DND-41 (cell line): ENCODE measurements around the gene FAT3.

Source experiments
- ATAC-seq: fragments of 200-7000 bp; cut with Tn5 transposase; 3 replicates; pipeline ENCODE4 v1.9.1; 2021; ENCODE audit warnings: low read depth; ENCODE audit not compliant: insufficient read depth
- DNase-seq: peaks from one replicate; pipeline ENCODE4 v3.0.0-alpha.2; 2020
- H2AFZ ChIP-seq: 2 replicates; pipeline ENCODE4 v1.6.0; 2012; ENCODE audit warnings: low read depth, low read length
- H3K27ac ChIP-seq: 2 replicates; pipeline ENCODE4 v1.5.1; 2012; ENCODE audit warnings: low read length, inconsistent platforms
- H3K27me3 ChIP-seq: fragments of 200-600 bp; sonication (generic); 2 replicates; pipeline ENCODE4 v1.6.0; 2012; ENCODE audit warnings: low read length, mild to moderate bottlenecking, inconsistent platforms; ENCODE audit not compliant: insufficient read depth, poor library complexity
- H3K36me3 ChIP-seq: 2 replicates; pipeline ENCODE4 v1.5.1; 2012; ENCODE audit warnings: low read length, inconsistent platforms; ENCODE audit not compliant: insufficient read depth
- H3K4me1 ChIP-seq: 2 replicates; pipeline ENCODE4 v1.5.1; 2012; ENCODE audit warnings: mild to moderate bottlenecking, low read length; ENCODE audit not compliant: insufficient read depth
- H3K4me2 ChIP-seq: 2 replicates; pipeline ENCODE4 v1.6.0; 2012; ENCODE audit warnings: mild to moderate bottlenecking, moderate library complexity, low read length, inconsistent platforms; ENCODE audit not compliant: insufficient read depth
- H3K4me3 ChIP-seq, 2 experiments: fragments of 200-600 bp in 1 of 2; shearing (Covaris generic) in 1 of 2; 2 replicates each; pipeline ENCODE4 v1.5.1; 2012 to 2016; ENCODE audit warnings: inconsistent platforms in 2 of 2, low read length in 2 of 2, mild to moderate bottlenecking in 2 of 2, low read depth in 1 of 2, moderate library complexity in 1 of 2
- H3K79me2 ChIP-seq: 2 replicates; pipeline ENCODE4 v1.6.0; 2012; ENCODE audit warnings: low read length, inconsistent platforms; ENCODE audit not compliant: insufficient read depth
- H3K9ac ChIP-seq: 2 replicates; pipeline ENCODE4 v1.6.0; 2012; ENCODE audit warnings: low read depth, mild to moderate bottlenecking, inconsistent platforms, low read length, moderate library complexity
- H3K9me3 ChIP-seq: 2 replicates; pipeline ENCODE4 v1.5.1; 2012; ENCODE audit warnings: low read length, moderate library complexity, mild to moderate bottlenecking, inconsistent platforms; ENCODE audit not compliant: insufficient read depth, severe bottlenecking
- H4K20me1 ChIP-seq: 2 replicates; pipeline ENCODE4 v1.6.0; 2012; ENCODE audit warnings: low read length; ENCODE audit not compliant: insufficient read depth
- EZH2 ChIP-seq: IDR thresholded peaks from 3 replicates; pipeline ENCODE4 v1.6.1; 2012; ENCODE audit warnings: borderline replicate concordance, low read depth, mild to moderate bottlenecking, moderate library complexity, low read length, inconsistent platforms; ENCODE audit not compliant: severe bottlenecking
- TF ChIP-seq, protein P1 (sequence below): IDR thresholded peaks from 2 replicates; pipeline ENCODE4 v1.5.1; 2012; ENCODE audit warnings: borderline replicate concordance, low read length, moderate library complexity, mild to moderate bottlenecking; ENCODE audit not compliant: poor library complexity, severe bottlenecking; ENCODE audit errors: extremely low read depth

Gene FAT3

DNA sequence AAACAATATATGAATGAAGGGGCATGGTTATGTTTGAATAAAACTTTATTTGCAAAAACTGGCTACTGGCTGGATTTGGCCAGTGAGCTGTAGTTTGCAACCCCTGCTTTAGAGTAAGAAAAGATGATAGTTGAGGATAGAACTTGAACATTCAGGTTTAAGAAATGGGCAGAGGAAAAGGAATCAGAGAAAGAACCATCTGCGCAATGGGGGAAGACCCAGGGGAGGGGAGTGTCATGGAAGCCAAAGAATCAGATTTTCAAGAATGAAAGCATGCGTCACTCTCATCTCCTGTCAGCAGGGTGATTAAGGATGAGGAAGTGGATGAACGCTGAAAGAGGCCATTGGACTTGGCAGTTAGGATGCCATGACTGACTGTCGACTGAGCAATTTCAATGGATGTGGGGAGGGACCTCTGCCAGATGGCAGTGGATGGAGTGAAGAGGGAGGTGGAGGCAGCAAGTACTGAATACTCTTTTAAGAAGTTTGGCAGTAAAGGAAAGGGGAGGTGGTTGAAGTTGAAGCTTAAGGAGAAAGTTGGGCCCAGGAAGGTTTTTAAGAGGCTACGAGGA, 21.2 kb downstream of the FAT3 start:
- ATAC-seq (no peak), DNase-seq (no peak)
- TF ChIP-seq EZH2, result no peak
- TF ChIP-seq, protein P1, sequence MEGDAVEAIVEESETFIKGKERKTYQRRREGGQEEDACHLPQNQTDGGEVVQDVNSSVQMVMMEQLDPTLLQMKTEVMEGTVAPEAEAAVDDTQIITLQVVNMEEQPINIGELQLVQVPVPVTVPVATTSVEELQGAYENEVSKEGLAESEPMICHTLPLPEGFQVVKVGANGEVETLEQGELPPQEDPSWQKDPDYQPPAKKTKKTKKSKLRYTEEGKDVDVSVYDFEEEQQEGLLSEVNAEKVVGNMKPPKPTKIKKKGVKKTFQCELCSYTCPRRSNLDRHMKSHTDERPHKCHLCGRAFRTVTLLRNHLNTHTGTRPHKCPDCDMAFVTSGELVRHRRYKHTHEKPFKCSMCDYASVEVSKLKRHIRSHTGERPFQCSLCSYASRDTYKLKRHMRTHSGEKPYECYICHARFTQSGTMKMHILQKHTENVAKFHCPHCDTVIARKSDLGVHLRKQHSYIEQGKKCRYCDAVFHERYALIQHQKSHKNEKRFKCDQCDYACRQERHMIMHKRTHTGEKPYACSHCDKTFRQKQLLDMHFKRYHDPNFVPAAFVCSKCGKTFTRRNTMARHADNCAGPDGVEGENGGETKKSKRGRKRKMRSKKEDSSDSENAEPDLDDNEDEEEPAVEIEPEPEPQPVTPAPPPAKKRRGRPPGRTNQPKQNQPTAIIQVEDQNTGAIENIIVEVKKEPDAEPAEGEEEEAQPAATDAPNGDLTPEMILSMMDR, result no peak
- Histone ChIP-seq H4K20me1 (no peaks in the 10 kb centered on the region), H3K9ac (no peak overlapping the region), H3K9me3 (no peaks in the 10 kb centered on the region), H3K4me2 (no peak overlapping the region), H3K4me3 (no peak overlapping the region), H2AFZ (no peak overlapping the region), H3K27me3 (no peaks in the 10 kb centered on the region), H3K79me2 (no peaks in the 10 kb centered on the region), H3K27ac (no peak overlapping the region), H3K4me1 (no peaks in the 10 kb centered on the region), H3K36me3 (no peaks in the 10 kb centered on the region)

DNA sequence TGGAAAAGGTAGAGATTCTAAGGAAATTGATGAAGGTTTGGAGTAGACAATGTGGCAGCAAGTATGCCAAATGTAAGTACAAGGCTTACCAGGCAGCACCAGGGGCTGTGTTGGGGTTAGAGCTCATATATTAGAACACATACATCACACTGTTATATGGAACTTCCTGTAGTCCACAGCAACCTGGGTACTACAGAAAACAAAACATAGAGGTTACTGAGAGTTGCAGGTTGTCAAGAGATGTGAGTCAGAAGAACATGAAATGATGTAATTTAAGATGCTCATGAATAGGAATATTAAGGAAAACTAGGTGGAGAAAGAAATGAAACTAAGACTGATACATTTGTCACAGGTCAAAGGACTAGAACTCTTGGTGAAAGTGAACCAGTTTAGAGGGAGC, 22.0 kb downstream of the FAT3 start:
- H3K27me3 ChIP-seq, result no peaks in the 10 kb centered on the region
- no peak for ATAC-seq
- no peak overlapping the region for H3K9ac ChIP-seq
- no peaks in the 10 kb centered on the region for H3K79me2 ChIP-seq
- H3K9me3 ChIP-seq, result no peaks in the 10 kb centered on the region
- no peak overlapping the region for H3K4me2 ChIP-seq
- H3K27ac ChIP-seq, result no peak overlapping the region
- H4K20me1 ChIP-seq, result no peaks in the 10 kb centered on the region
- DNase-seq, result no peak
- H2AFZ ChIP-seq, result no peak overlapping the region
- TF ChIP-seq EZH2, result no peak
- TF ChIP-seq, protein P1, result no peak
- no peaks in the 10 kb centered on the region for H3K4me1 ChIP-seq
- no peak overlapping the region for H3K4me3 ChIP-seq
- no peaks in the 10 kb centered on the region for H3K36me3 ChIP-seq

DNA sequence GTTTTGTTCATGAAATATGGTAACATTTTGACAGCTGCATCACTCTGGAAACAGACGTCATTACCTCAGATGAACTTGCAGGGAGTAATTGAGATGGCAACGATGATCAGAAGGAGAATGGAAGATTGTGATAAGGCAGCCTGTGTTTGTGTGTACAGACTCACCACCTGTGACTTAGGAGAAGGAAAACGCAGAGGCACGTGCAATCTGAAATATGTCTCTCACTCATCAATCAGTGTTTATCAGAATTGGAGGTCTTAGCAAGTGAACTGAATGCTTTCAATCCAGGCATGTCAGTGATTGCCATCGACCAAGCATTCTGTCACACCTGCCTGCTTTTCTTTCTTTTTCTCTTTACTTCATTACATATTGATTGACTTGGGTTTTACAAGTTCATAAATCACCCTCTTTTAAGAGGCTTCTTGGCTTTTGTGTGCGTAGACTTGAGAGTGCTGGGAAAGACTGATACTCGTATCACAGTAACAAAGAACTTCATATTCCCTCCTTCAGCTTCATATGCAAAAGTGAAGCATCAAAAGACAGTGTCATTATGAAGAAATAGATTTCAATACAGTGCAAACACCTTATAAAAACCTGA, 24.6 kb downstream of the FAT3 start:
- H3K36me3 ChIP-seq, result no peaks in the 10 kb centered on the region
- H3K4me2 ChIP-seq, result no peak overlapping the region
- DNase-seq (no peak), ATAC-seq (no peak)
- H3K9me3 ChIP-seq, result no peaks in the 10 kb centered on the region
- H2AFZ ChIP-seq, result no peak overlapping the region
- H4K20me1 ChIP-seq, result no peaks in the 10 kb centered on the region
- H3K9ac ChIP-seq, result no peak overlapping the region
- H3K4me1 ChIP-seq, result no peaks in the 10 kb centered on the region
- no peak overlapping the region for H3K4me3 ChIP-seq
- no peak overlapping the region for H3K27ac ChIP-seq
- no peaks in the 10 kb centered on the region for H3K79me2 ChIP-seq
- H3K27me3 ChIP-seq, result no peaks in the 10 kb centered on the region
- TF ChIP-seq, protein P1, result no peak
- TF ChIP-seq EZH2, result no peak
